Mononuclear cell (primary cell): ENCODE results near the gene CERS6. TPM values are rescaled to one million over a fixed set of nuclear protein-coding genes. Genes with fewer than 3 reads are reported as not detected.

Experiments used
- H3K27me3 ChIP-seq: 2 replicates; pipeline ENCODE4 v1.6.0; 2011; ENCODE audit warnings: low read length, control low read depth; ENCODE audit not compliant: insufficient read depth
- H3K4me1 ChIP-seq: 2 replicates; pipeline ENCODE4 v1.5.1; 2011; ENCODE audit warnings: mild to moderate bottlenecking, low read length, control low read depth; ENCODE audit not compliant: insufficient read depth
- H3K4me3 ChIP-seq: 2 replicates; pipeline ENCODE4 v1.5.1; 2011; ENCODE audit warnings: mild to moderate bottlenecking, low read length, moderate library complexity
- H3K9me3 ChIP-seq: 2 replicates; pipeline ENCODE4 v1.5.1; 2011; ENCODE audit warnings: low read depth, mild to moderate bottlenecking, control low read depth, low read length
- total RNA-seq: library from RNA; depleted of rRNA; stranded (reverse); fragments of >200 nt; gene quantifications from one replicate; pipeline ENCODE4 v1.2.3, GENCODE V29; 2012

CERS6 gene
- total RNA-seq, 1 donor, result 28.2 TPM

GRCh38 chr2:168683996-168684395 lies 227.9 kb downstream of the CERS6 start:
- Histone ChIP-seq H3K4me1 (peaks cover 6% of the 10 kb centered on the region), H3K9me3 (no peaks in the 10 kb centered on the region), H3K27me3 (no peaks in the 10 kb centered on the region), H3K4me3 (no peak overlapping the region)

GRCh38 chr2:168684921-168685599 lies 229.0 kb downstream of the CERS6 start:
- H3K9me3 ChIP-seq, result no peaks in the 10 kb centered on the region
- no peaks in the 10 kb centered on the region for H3K27me3 ChIP-seq
- no peak overlapping the region for H3K4me3 ChIP-seq
- peaks cover 6% of the 10 kb centered on the region for H3K4me1 ChIP-seq

GRCh38 chr2:168685600-168686451 lies 229.8 kb downstream of the CERS6 start:
- H3K4me3 ChIP-seq, result no peak overlapping the region
- H3K27me3 ChIP-seq, result no peaks in the 10 kb centered on the region
- no peaks in the 10 kb centered on the region for H3K9me3 ChIP-seq
- H3K4me1 ChIP-seq, result peaks cover 6% of the 10 kb centered on the region

- H3K9me3 ChIP-seq, result no peaks in the 10 kb centered on the region
- H3K4me3 ChIP-seq, result no peak overlapping the region
- H3K27me3 ChIP-seq, result no peaks in the 10 kb centered on the region
- H3K4me1 ChIP-seq, result peaks cover 6% of the 10 kb centered on the region
Observed at GRCh38 chr2:168686452-168687191, 230.6 kb downstream of the CERS6 start.

- Histone ChIP-seq H3K4me3 (no peak overlapping the region), H3K9me3 (no peaks in the 10 kb centered on the region), H3K27me3 (no peaks in the 10 kb centered on the region), H3K4me1 (peaks cover 6% of the 10 kb centered on the region)
Observed at GRCh38 chr2:168687314-168687713, 231.2 kb downstream of the CERS6 start.

GRCh38 chr2:168690381-168690885 lies 234.4 kb downstream of the CERS6 start:
- Histone ChIP-seq H3K4me3 (no peak overlapping the region), H3K4me1 (peaks cover 6% of the 10 kb centered on the region), H3K9me3 (no peaks in the 10 kb centered on the region), H3K27me3 (no peaks in the 10 kb centered on the region)

GRCh38 chr2:168691221-168691620 lies 235.1 kb downstream of the CERS6 start:
- H3K4me3 ChIP-seq, result no peak overlapping the region
- H3K9me3 ChIP-seq, result no peaks in the 10 kb centered on the region
- H3K27me3 ChIP-seq, result no peaks in the 10 kb centered on the region
- no peaks in the 10 kb centered on the region for H3K4me1 ChIP-seq

- no peak overlapping the region for H3K4me3 ChIP-seq
- no peaks in the 10 kb centered on the region for H3K9me3 ChIP-seq
- H3K4me1 ChIP-seq, result no peaks in the 10 kb centered on the region
- no peaks in the 10 kb centered on the region for H3K27me3 ChIP-seq
Observed at GRCh38 chr2:168692132-168692744, 236.2 kb downstream of the CERS6 start.

GRCh38 chr2:168694173-168694572 lies 238.1 kb downstream of the CERS6 start:
- Histone ChIP-seq H3K4me3 (no peak overlapping the region), H3K4me1 (no peaks in the 10 kb centered on the region), H3K9me3 (no peaks in the 10 kb centered on the region), H3K27me3 (no peaks in the 10 kb centered on the region)

- Histone ChIP-seq H3K4me3 (no peak overlapping the region), H3K9me3 (no peaks in the 10 kb centered on the region), H3K4me1 (no peaks in the 10 kb centered on the region), H3K27me3 (no peaks in the 10 kb centered on the region)
Observed at GRCh38 chr2:168694866-168695265, 238.8 kb downstream of the CERS6 start.

GRCh38 chr2:168697668-168698121 lies 241.6 kb downstream of the CERS6 start:
- Histone ChIP-seq H3K27me3 (no peaks in the 10 kb centered on the region), H3K9me3 (no peaks in the 10 kb centered on the region), H3K4me3 (no peak overlapping the region), H3K4me1 (no peaks in the 10 kb centered on the region)

- Histone ChIP-seq H3K4me1 (no peaks in the 10 kb centered on the region), H3K27me3 (no peaks in the 10 kb centered on the region), H3K9me3 (no peaks in the 10 kb centered on the region), H3K4me3 (no peak overlapping the region)
Observed at GRCh38 chr2:168698969-168699368, 242.9 kb downstream of the CERS6 start.

GRCh38 chr2:168699844-168700417 lies 243.9 kb downstream of the CERS6 start:
- H3K4me3 ChIP-seq, result no peak overlapping the region
- H3K9me3 ChIP-seq, result no peaks in the 10 kb centered on the region
- no peaks in the 10 kb centered on the region for H3K4me1 ChIP-seq
- no peaks in the 10 kb centered on the region for H3K27me3 ChIP-seq

- H3K4me3 ChIP-seq, result no peak overlapping the region
- H3K27me3 ChIP-seq, result no peaks in the 10 kb centered on the region
- no peaks in the 10 kb centered on the region for H3K4me1 ChIP-seq
- H3K9me3 ChIP-seq, result no peaks in the 10 kb centered on the region
Observed at GRCh38 chr2:168700615-168701245, 244.7 kb downstream of the CERS6 start.
